GM19395 (cell line): ENCODE results near the gene DDX3X.
A peak's percentile ranks its signal among the peaks of the same experiment; 100 is the strongest.

Experiments used
- ATAC-seq: cut with Tn5 transposase; IDR thresholded peaks from one replicate; pipeline ENCODE4 v1.9.1; 2021; ENCODE audit warnings: mild to moderate bottlenecking, moderate library complexity; ENCODE audit not compliant: unreplicated experiment

DDX3X gene

DNA sequence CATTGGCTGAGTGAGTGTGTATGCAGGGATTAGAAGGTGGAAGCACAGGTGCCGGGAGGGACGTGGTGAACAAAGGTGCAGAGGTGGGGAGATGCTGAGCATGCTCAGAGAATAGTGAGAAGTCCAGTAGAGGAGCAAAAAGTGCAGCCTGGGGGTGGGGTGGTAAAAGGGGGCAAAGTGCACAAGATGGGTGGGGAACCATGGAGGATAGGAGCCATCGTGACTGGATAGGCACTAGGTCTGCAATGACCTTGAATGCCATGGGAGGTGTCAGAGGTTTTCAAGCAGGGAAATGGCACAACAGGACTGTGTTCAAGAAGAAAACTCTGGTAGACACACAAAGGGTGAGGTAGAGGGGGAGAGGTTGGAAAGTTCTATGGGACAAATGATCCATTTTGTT lies 6.6 kb upstream of the DDX3X start:
- ATAC-seq, result no peak

- no peak for ATAC-seq
Observed at GRCh38 chrX:41329101-41329500, 4.9 kb upstream of the DDX3X start.

GRCh38 chrX:41332005-41332404 lies 2.0 kb upstream of the DDX3X start:
- no peak for ATAC-seq

DNA sequence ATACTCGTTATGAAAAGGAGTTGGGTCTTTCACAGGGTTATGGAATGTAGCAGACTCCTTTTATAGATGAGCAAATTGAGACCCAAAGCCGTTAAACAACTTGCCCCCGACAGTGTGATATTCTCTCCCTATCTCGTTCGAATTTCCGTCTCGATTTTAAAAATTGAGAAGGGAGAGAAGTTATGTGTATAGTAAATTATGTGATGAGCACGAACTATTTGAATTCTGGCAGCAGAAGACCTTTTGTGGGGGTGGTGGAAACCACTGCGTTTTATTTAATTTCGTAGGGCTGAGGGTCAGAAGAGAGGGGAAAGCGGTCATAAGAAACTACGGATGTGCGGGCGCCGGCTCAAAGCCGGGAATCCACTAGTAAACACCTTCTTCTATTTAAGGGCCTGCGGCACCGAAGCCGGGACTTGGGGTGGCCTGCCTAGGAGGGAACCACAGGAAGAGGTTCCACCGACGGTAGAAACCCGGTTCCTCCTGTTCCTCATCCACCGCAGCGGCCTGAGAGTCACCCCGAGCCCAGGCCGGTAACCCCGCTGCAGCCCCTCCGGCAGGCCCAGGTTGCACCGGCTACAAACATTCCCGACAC lies 1.5 kb upstream of the DDX3X start:
- ATAC-seq, result peak; percentile 10

- ATAC-seq, result peak; percentile 45
Observed at GRCh38 chrX:41333003-41333743, 789 bp upstream of the DDX3X start.

GRCh38 chrX:41334363-41335197 lies 618 bp downstream of the DDX3X start:
- ATAC-seq, result peak; percentile 36

DNA sequence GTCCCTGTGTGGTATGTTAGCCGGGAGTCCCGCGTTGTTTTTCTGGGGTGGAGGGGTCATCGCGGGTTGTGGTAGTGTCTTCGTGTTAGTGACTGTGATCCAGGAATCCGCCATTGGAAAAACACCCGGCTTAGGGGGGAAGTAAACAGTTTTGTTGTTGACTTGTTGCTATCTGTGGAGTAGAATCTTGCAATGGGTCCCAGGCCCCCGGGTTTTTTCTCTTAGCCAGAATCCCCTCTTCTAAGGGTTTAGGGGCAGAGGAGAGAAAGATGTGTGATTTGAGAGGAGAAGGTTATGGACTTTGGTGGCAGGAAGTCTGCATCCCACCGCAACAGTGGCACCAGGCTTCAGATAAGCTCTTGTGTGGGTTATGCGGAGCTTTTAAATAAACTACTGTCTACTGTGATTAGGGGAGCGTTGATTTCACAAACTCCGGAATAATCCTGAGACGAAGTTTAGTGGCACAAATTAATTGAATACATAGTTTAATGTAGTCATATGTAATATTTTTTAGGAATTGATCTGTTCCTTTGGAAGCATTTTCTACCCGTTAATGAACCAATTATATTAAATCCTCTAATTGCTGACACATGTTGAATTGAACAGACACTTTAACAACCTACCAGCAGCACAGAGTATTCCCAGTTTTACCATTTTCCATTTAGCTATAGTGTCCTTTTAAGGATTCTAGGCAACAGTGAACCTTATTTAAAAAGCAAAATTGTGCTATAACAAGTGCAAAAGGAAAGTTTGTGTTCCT lies 1.4 kb downstream of the DDX3X start:
- ATAC-seq, result no peak

GRCh38 chrX:41335958-41336331 lies 2.0 kb downstream of the DDX3X start:
- no peak for ATAC-seq

DNA sequence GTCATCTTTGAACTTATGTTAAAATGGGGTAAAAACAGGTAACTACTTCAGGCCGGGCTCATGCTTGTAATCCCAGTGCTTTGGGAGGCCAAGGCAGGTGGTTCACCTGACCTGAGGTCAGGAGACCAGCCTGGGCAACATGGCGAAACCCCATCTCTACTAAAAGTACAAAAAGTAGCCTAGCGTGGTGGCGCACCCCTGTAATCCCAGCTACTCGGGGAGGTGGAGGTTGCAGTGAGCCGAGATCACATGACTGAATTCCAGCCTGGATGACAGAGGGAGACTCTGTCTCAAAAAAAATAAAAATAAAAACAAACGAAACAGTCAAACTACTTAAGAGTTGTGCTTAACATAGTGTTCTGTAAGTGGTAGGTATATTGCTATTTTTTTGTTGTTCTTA lies 2.5 kb downstream of the DDX3X start:
- ATAC-seq, result no peak

DNA sequence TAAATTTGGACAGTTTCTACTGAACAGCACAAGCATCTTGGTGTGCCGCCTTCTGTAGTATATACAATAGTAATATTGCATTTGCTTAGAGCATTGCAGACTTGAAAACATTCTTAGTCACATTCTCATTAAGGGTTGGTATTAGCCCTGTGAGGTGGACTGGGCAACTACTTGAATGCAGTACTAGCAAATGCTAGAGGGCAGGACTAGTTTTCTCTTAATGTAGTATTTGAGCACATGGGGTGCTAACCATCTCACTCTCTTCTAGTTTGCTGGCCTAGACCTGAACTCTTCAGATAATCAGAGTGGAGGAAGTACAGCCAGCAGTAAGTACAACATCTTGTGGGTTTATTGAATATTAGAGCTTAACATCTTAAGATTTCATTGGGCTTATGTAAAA lies 3.2 kb downstream of the DDX3X start:
- no peak for ATAC-seq

DNA sequence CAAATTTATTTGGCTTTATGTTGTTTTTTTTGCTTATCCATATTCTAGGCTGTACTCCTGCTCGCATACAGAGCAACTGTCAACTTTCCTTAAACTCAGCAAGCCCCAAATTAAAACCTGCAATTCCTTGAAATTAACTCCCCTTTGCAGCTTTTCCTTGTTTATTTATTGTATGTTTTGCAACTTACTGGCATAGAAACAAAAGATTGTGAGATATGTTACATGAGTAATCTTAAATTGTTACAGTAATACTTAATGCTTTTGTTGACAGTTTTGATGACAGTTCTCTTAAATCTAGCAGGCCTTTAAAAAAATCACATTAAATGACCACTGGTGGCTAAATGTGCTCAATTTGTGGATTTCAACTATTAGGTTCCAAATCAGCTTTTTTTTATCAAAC lies 4.5 kb downstream of the DDX3X start:
- ATAC-seq, result no peak

DNA sequence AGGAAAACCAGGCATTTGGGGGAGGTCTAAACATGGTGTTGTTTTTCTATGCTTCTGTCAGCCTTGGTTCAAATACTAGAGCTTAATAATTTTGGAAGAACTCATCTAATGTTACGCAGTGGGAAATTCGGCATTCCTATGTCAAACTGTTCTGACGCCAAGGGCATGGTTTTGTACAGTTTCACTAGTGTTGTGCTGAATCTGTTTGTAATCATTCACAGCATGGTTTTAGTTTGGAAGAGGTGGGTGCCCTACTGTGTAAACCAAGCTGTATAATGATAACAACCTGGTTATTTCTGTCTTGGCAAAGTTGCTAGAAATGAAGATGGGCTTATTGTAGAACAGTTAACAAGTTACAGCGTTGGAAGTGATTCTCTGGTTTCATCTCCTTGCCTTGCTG lies 5.2 kb downstream of the DDX3X start:
- no peak for ATAC-seq

DNA sequence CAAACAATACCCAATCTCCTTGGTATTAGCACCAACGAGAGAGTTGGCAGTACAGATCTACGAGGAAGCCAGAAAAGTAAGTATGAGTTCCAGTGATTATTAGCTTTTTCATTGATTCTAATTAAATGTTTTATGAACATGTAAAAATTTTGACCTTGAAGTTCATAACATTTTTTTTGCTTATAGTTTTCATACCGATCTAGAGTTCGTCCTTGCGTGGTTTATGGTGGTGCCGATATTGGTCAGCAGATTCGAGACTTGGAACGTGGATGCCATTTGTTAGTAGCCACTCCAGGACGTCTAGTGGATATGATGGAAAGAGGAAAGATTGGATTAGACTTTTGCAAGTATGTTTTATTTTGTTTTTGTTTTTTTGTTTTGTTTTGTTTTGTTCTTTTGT lies 10.1 kb downstream of the DDX3X start:
- no peak for ATAC-seq

DNA sequence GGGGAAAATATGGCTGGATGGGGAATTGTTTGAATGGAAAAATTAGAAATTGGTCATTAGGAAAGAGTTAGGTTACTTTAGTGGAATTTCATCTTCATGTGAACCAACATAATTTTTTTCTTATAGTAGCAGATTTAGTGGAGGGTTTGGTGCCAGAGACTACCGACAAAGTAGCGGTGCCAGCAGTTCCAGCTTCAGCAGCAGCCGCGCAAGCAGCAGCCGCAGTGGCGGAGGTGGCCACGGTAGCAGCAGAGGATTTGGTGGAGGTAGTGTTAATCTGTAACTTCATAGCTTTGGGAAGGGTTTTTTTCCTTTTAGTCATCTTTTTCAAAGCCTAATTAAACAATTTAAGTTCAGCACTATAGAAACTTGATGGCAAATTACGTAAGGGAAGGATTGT lies 13.2 kb downstream of the DDX3X start:
- ATAC-seq, result no peak

- ATAC-seq, result no peak
Observed at GRCh38 chrX:41348551-41348950, 14.6 kb downstream of the DDX3X start.

DNA sequence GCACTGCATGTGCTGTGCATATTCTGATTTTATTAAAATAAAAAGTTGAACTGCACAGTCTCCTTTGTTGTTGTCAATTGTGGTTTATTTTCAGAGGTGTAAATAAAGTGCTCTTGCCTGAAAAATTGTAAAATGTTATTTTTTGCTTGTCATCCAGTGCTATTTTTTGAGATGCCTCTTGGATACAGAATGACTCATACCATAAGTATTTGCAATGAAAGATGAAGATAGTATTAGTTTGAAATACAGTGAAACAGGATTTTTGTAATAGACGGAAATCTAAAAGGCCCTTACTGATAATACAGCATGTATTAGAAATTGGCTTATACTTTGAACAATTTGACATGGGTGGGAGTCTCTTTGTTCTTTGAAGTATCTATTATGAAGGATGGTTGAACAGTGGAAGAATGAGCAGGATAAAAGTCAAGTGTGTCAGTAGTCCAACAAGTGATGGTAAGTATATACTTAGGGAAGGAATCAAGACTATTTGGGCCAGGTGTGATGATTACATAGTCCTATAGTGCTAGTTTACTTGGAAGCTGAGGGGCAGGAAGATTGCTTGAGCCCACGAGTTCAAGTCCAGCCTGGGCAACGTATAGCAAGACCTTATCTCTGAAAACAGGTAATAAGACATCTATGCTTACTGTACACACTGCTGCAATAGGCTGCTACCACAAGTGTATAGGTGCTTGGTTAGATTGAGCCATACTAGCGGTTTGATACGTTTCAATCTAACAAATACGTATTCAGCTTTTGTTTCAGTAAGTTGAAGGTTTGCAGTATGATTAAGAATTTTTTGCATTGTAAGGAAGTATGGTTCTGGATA lies 16.4 kb downstream of the DDX3X start:
- no peak for ATAC-seq

GRCh38 chrX:41350976-41351569 lies 17.1 kb downstream of the DDX3X start:
- no peak for ATAC-seq

GRCh38 chrX:41351923-41352322 lies 18.0 kb downstream of the DDX3X start:
- ATAC-seq, result no peak

- no peak for ATAC-seq
Observed at GRCh38 chrX:41352329-41352838, 18.4 kb downstream of the DDX3X start.

DNA sequence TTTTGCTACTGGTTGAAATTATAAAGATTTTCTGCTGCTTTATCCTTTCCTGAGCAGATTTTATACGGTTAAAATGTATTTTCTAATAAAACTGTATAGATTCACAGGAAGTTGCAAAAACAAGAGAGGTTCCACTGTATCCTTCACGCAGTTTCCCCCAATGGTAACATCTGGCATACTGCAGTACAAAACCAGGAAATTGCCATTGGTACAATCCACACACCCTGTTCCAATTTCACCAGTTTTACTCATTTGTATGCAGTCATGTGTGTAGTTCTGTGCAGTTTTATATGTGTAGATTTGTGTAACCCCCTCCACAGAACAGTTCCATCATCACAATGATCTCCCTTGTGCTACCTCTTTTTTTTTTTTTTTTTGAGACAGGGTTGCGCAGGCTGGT lies 20.0 kb downstream of the DDX3X start:
- ATAC-seq, result no peak
